ENCODE data around the gene CA7.
"Not testable (repeated sequence)": the region's sequence is repeated elsewhere in the genome, so short reads cannot be mapped to it uniquely, and the experiment has no call there.

Gene CA7

GRCh38 chr16:66847533-66848067 is 3.4 kb downstream of the CA7 start:
- no peak for FAIRE-seq

DNA sequence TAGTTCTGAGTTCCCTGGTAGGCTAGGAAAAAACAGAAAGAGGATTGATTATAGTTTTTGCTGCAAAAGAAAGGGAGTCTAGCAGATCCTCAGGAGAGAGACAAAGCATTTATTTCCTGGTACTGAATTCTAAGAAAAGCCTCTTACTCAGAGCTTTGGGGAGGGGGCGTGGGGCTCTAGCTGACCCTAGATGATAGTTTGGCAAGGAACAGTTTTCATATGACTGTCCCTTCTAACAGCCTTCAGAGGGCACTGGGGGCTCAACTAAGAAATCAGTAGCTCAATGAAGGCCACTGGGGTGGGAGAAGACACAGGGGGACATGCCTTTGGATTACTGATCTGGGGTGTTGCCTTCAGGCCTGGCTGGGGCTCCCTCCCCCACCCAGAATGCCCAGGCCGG is 4.0 kb downstream of the CA7 start:
- no peak for FAIRE-seq

DNA sequence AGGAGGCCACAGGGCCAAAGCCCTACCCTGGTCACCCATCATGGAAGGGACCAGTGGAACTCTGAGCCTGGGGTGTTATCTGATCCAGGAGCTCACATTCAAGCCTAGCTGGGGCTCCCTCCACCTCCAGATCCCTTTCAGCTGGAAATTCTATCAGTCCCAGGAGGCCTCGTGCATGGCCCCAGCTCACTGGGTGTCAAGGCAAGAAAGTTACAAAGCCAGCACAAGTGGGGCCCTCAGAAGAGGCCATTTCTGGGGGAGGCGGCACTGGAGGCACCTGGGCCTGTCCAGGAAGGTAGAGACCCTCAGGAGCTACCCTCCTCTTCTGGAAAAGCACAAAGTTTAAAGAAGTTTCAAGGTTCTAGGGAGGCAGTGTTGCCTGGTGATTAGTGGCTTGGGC is 4.8 kb downstream of the CA7 start:
- no peak for FAIRE-seq

DNA sequence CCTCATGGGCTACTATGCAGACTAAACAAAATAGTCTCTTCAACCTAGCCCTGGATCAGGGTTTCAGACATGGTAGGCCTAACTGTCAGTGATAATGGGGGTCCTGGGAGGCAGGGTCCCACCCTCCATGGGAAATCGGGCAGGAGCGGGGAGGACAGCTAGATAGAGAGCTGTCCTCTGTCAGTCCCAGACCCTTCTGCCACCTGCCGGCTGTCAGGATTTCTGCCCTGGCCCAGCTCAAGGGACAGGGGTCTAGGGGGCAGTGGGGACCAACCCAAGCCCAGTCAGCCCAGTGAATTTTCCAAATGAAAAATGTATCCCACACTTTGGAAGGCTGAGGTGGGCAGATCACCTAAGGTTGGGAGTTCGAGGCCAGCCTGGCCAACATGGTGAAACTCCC is 5.3 kb downstream of the CA7 start:
- no peak for FAIRE-seq

DNA sequence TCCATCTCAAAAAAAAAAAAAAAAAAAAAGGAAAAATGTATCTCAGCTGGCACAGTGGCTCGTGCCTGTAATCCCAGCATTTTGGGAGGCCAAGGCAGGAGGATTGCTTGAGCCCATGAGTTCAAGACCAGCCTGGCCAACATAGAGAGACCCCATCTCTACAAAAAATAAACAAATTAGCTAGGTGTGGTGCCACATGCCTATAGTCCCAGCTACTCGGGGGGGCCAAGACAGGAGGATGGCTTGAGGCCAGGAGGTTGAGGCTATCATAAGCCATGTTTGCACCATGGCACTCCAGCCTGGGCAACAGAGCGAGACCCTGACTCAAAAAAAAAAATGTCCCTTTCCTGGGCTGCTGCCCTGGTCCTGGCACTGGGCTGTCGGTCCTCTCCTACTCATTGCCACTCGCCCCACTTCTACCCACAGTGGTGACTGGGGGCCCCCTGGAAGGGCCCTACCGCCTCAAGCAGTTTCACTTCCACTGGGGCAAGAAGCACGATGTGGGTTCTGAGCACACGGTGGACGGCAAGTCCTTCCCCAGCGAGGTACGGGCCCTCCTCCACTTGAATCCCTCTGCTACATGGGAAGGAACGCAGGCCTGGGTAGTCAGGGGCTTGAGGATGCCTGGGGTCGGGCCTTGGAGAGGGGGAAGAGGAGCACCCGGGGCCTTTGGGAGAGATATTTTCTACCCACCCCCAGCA is 6.1 kb downstream of the CA7 start:
- FAIRE-seq, result no peak

DNA sequence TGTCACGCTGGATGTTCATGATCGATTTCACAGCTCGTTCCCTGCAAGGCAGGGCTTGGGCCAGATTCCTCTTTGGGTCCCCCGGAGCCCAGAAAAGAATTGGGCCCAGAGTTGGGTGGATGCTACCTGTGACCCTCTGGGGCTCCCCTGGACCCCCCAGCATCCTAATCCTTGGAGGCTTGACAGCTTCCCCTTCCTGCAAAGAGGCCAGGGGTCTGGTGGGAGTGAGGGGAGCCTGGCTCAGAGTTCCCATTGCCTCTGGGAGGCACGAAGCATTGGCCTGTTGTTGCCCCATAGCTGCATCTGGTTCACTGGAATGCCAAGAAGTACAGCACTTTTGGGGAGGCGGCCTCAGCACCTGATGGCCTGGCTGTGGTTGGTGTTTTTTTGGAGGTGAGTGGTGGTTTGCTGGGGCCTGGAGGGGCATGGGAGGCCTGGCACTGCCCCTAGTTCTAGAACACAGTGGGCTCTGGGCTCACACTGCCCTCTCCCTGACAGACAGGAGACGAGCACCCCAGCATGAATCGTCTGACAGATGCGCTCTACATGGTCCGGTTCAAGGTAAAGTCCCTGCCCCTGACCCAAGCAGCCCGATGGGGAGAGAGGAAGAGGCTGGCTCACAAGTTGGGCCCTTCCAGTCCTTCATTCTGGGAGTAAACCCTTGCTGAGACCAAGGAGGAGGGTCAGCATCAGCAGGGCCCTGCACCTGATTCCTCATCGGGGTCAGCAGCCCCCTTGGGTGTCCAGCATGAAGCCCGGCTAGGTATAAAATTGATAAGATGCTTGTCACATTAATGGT is 7.2 kb downstream of the CA7 start:
- FAIRE-seq, result no peak

DNA sequence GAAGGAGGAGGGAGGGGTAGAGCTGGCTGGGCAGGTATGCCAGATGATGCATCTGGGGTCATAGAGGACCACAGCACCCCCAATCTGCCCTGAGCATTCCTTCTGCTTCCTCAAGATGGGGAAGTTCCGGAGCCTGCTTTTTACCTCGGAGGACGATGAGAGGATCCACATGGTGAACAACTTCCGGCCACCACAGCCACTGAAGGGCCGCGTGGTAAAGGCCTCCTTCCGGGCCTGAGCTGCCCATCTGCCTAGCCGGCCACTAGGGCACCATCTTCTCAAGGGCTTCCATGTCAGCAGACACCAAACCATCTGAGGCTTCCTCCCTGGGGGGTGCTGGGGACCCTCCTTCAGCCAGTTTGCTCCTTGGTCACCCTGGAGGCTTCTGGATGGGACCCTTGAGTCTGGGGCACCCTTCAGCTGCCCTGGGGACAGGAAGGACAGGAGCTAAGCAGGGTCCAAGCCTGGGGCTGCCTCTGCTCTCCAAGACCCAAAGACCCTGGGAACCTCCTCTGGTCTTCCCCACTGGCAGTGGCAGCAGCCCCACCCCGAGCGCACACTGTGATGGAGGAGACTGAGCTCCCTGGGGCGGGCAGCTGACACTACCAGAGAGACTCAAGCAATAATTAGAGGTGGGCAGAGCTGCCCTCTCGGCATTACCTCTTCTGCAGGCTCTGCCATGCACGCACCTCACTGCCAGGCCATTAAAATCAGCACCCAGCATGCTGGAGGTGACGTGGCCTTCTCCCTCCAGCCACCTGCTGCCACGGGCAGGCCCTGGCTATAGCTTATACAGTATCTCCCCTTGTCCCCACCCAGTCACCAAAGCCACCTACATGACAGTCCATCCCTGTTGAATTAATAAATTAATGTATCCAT is 9.3 kb downstream of the CA7 start:
- no peak for FAIRE-seq

DNA sequence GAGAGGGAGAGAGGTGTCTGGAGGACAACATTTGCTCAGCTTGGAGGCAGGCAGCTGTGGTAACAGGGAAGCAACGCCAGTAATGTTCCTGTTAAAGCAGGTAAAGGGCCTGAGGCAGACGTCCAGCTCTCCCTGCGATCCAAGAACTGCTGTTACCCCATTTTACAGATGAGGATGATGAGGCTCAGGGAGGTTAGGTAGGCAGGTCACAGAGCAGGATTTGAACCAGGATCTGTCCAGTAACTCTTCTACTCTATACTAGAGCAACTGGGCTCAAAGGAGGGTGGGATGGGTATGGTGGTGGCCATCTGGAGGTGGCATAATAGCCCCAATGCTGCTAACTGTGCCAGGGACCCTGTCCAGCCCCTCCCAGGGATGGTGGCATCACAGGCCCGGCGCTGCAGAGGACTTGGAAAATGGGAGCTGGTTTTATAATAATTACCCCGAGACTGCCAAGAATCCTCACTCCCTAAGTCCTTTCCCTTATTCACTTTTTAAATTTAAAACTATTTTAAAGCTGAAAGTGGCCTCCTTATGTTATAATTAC is 12.0 kb downstream of the CA7 start:
- no peak for FAIRE-seq

DNA sequence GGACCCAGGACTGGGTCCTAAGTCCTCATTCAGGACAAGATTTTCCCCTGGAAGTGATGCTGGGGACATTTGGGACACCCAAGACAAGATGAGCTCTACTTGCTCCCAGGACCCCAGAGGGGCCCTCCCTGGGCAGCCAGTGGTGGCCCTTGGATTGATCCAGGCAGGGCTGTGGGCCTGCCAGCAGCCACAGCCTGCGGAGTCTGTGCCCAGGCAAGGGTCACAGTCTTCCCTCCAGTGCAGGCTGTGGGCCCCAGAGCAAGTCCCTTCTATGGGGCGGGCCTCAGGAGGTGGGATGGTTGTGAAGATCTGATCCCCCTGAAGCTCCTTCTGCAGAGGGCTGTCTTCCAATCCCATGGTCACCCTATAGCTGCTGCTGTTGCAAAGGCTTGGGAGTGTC is 12.6 kb downstream of the CA7 start:
- no peak for FAIRE-seq

DNA sequence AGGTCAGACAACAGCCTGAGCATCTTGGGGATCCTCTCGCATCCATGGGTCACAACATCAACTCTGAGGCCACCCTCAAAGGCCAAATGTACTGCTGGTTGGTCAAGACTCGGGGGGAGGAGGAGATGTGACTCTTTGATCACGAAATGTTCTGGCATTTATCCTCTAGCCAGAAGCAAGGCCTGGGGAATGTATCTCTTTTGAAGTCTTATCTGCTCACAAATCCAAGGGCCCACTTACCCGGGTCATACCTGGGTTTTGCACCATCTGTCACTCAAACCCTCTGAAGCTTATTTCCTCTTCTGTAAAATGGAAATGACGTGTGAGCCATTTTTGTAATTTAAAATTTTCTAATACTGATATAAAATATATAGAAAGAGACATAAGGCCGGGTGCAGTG is 13.2 kb downstream of the CA7 start:
- no peak for FAIRE-seq

GRCh38 chr16:66858740-66859396 is 14.7 kb downstream of the CA7 start:
- FAIRE-seq, result no peak

GRCh38 chr16:66859397-66860068 is 15.3 kb downstream of the CA7 start:
- FAIRE-seq, result no peak

- no peak for FAIRE-seq
These were observed 17.9 kb downstream of the CA7 start for GRCh38 chr16:66862023-66862520.

GRCh38 chr16:66863707-66864106 is 19.5 kb downstream of the CA7 start:
- no peak for FAIRE-seq

- no peak for FAIRE-seq
These were observed 25.2 kb downstream of the CA7 start for GRCh38 chr16:66869424-66869823.

DNA sequence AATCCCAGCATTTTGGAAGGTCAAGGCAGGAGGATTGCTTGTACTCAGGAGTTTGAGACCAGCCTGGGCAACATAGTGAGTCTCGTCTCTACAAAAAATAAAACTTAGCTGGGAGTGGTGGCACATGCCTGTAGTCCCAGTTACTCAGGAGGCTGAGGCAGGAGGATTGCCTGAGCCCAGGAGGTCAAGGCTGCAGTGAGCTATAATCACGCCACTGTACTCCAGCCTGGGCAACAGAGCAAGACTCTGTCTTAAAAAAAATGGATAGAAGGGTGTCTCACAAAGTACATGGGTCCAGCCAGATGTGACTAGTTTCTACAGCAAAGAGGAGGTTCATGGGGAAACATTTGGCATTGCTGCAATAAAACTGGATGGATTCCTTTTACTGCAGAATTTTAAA is 27.1 kb downstream of the CA7 start:
- FAIRE-seq, result not testable (repeated sequence)

DNA sequence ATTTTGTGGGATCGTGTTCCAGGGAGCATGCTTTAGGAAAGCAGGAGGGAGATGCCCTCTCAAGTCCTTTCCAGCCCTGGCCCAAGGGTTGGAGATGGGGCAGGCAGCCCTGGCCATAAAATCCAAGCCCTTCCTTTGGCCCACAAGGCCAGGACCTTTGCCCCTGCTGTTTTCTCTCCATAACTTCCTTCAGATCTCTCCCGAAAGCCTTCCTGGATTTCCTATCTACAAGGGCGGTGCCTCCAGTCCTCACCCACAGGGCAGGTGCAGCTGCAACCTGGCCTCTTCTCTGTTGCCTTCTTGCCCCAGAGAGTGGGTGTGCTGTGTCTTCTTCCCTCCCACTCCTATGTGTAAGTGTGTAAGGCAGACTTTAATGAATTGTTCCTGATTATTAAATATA is 27.6 kb downstream of the CA7 start:
- no peak for FAIRE-seq

- no peak for FAIRE-seq
These were observed 28.3 kb downstream of the CA7 start for GRCh38 chr16:66872559-66872942.

- peak; percentile 53 for FAIRE-seq
These were observed 28.9 kb downstream of the CA7 start for GRCh38 chr16:66872943-66873684.

DNA sequence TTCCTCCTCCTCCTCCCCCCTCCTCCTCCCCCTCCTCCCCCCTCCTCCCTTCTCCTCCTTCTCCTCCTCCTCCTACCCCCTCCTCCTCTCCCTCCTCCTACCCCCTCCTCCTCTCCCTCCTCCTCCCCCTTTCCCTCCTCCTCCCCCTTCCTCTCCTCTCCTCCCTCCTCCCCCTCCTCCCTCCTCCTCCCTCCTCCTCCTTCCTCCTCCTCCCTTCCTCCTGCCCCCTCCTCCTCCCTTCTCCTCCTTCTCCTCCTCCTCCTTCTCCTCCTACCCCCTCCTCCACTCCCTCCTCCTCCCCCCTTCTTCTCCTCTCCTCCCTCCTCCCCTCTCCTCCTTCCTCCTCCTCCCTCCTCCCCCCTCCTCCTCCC is 29.5 kb downstream of the CA7 start:
- no peak for FAIRE-seq
